Measurements from ENCODE around the gene COX15.

Gene COX15

DNA sequence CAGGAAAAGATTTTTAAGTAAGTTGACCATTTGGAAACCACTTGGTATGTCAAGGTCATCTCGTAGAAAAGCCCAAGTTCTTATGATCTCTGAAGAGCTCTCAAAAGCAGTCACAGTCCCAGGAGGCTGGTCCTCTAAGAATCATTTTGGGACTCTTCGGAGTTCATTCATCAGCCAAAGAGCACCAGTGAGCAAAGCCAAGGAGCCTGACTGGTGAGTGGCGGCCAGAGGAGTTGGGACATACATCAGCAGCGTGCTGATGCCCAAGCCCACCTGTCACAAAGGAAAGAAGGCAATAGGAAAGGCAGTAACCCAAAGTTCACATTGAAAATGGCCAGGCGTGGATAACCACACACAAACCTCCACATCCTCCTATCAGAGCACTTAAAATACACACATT, 17.5 kb downstream of the COX15 start:
- no peak for DNase-seq (ENCODE audit: low read depth)
- H3K4me3 ChIP-seq (ENCODE audit: low read depth, low read length) = no peak overlapping the region
- TF ChIP-seq MYC (IDR thresholded peaks at IDR 0.05; ENCODE audit: low read depth, low read length) (no peak), POLR2A (IDR thresholded peaks at IDR 0.05; ENCODE audit: extremely low read depth, insufficient read length) (no peak)
- TF ChIP-seq, protein P1, sequence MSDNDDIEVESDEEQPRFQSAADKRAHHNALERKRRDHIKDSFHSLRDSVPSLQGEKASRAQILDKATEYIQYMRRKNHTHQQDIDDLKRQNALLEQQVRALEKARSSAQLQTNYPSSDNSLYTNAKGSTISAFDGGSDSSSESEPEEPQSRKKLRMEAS (IDR thresholded peaks at IDR 0.05; ENCODE audit: low read depth, low read length) = no peak
- TF ChIP-seq, protein P2, sequence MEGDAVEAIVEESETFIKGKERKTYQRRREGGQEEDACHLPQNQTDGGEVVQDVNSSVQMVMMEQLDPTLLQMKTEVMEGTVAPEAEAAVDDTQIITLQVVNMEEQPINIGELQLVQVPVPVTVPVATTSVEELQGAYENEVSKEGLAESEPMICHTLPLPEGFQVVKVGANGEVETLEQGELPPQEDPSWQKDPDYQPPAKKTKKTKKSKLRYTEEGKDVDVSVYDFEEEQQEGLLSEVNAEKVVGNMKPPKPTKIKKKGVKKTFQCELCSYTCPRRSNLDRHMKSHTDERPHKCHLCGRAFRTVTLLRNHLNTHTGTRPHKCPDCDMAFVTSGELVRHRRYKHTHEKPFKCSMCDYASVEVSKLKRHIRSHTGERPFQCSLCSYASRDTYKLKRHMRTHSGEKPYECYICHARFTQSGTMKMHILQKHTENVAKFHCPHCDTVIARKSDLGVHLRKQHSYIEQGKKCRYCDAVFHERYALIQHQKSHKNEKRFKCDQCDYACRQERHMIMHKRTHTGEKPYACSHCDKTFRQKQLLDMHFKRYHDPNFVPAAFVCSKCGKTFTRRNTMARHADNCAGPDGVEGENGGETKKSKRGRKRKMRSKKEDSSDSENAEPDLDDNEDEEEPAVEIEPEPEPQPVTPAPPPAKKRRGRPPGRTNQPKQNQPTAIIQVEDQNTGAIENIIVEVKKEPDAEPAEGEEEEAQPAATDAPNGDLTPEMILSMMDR (IDR thresholded peaks at IDR 0.05; ENCODE audit: low read depth, low read length) = no peak

DNA sequence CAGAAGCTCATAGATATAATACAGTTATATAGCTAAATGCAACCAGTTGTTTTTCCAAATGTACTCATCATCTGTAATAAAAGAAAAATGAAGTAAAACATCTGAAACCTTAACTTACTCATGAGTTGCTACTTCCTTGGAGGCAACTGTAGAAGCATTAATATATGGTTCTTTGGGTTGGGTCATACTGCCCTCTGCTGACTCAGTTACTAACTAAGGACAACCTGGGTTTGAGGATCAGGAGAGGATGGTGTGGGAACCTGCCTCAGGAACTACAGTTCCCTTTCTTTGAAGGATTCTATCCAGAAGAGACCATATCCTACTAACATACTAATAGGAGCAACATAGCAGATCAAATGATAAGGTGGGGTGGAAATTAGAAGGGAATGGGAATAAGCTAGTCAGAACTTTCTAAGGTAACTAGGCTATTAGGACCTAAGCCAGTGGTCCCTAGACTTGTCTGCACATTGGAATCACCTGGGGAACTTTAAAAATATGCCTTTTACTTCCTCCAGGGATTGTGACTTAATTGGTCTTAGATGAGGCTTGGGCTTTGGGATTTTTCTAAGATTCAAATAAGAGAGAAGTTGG, 20.7 kb downstream of the COX15 start:
- no peak overlapping the region for H3K4me3 ChIP-seq (ENCODE audit: low read depth, low read length)
- TF ChIP-seq, protein P2 (IDR thresholded peaks at IDR 0.05; ENCODE audit: low read depth, low read length) = peak; percentile 64
- TF ChIP-seq POLR2A (IDR thresholded peaks at IDR 0.05; ENCODE audit: extremely low read depth, insufficient read length) (no peak), MYC (IDR thresholded peaks at IDR 0.05; ENCODE audit: low read depth, low read length) (no peak)
- TF ChIP-seq, protein P1 (IDR thresholded peaks at IDR 0.05; ENCODE audit: low read depth, low read length) = no peak
- DNase-seq (ENCODE audit: low read depth) = peak; percentile 76

GRCh38 chr10:99709480-99710229, 22.3 kb downstream of the COX15 start:
- no peak for TF ChIP-seq POLR2A (IDR thresholded peaks at IDR 0.05; ENCODE audit: extremely low read depth, insufficient read length)
- TF ChIP-seq, protein P2 (IDR thresholded peaks at IDR 0.05; ENCODE audit: low read depth, low read length) = no peak
- TF ChIP-seq MYC (IDR thresholded peaks at IDR 0.05; ENCODE audit: low read depth, low read length) = no peak
- TF ChIP-seq, protein P1 (IDR thresholded peaks at IDR 0.05; ENCODE audit: low read depth, low read length) = no peak
- DNase-seq (ENCODE audit: low read depth) = no peak
- no peak overlapping the region for H3K4me3 ChIP-seq (ENCODE audit: low read depth, low read length)

GRCh38 chr10:99708428-99709012, 23.4 kb downstream of the COX15 start:
- no peak for DNase-seq (ENCODE audit: low read depth)
- H3K4me3 ChIP-seq (ENCODE audit: low read depth, low read length) = no peak overlapping the region
- TF ChIP-seq MYC (IDR thresholded peaks at IDR 0.05; ENCODE audit: low read depth, low read length) = no peak
- TF ChIP-seq, protein P2 (IDR thresholded peaks at IDR 0.05; ENCODE audit: low read depth, low read length) = no peak
- TF ChIP-seq POLR2A (IDR thresholded peaks at IDR 0.05; ENCODE audit: extremely low read depth, insufficient read length) = no peak
- TF ChIP-seq, protein P1 (IDR thresholded peaks at IDR 0.05; ENCODE audit: low read depth, low read length) = no peak

DNA sequence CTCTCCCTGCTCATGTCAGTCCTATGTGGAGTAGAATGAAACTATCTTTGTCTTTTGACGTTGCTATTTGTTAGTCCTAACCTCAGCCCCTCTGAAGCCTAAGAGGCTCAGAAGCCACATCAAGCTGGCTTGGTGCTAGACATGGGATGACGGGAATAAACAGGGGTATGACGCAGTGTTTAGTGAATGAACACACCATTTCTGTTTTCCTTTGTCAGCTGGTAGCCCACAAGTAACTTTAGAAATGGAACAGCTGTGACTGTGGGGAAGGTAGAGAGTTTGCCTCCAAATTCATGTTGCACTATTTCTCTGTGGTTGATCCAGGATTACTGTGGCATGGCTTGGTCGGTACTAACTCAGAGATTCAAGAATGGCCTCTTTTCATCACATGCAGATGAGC, 31.3 kb downstream of the COX15 start:
- DNase-seq (ENCODE audit: low read depth) = no peak
- no peak overlapping the region for H3K4me3 ChIP-seq (ENCODE audit: low read depth, low read length)
- TF ChIP-seq, protein P1 (IDR thresholded peaks at IDR 0.05; ENCODE audit: low read depth, low read length) = no peak
- TF ChIP-seq POLR2A (IDR thresholded peaks at IDR 0.05; ENCODE audit: extremely low read depth, insufficient read length) = no peak
- TF ChIP-seq, protein P2 (IDR thresholded peaks at IDR 0.05; ENCODE audit: low read depth, low read length) = no peak
- no peak for TF ChIP-seq MYC (IDR thresholded peaks at IDR 0.05; ENCODE audit: low read depth, low read length)

All from NB4 (cell line).